DMS 273 (cell line): ENCODE measurements around the gene DHRS9.

Experiments
- DNase-seq: peaks from one replicate; lab custom pipeline; 2025; ENCODE audit not compliant: unreplicated experiment; lab: John Stamatoyannopoulos, UW

DHRS9 gene

DNA sequence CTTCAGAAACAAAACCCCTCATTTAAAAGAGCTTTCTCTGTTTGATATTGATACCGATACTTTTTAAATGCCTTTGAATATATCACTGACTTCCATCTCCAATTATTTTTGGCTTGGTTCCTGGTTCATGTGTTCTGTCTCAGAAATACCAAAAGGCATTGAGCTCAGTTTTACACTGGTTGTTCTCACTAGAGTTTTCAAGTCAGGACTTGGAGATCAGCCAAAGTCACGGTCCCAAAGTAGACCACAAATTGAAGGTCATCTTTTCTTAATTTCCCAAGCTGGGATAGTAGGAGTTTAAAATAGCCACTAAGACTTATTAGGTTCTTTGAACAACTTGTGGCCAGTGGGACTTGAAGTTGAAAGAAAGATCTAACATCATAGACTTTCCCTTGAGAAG is 24.2 kb downstream of the DHRS9 start:
- no peak for DNase-seq

DNA sequence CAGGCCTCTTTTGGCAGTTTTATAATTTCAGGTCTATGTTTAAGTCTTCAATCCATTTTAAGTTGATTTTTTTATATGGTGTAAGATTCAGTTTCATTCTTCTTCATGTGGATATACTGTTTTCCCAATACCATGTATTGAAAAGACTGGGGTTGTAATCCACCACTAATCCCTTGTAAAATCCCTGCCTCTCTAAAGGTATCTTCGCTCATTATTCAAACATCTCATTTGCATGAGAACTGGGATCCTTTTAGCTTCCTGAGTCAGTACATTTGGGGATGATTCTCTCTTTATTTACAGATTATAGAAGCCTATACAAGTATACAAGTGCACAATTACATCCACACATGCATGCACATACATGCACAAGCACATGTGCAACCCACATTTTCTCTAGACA is 25.3 kb downstream of the DHRS9 start:
- DNase-seq = no peak

DNA sequence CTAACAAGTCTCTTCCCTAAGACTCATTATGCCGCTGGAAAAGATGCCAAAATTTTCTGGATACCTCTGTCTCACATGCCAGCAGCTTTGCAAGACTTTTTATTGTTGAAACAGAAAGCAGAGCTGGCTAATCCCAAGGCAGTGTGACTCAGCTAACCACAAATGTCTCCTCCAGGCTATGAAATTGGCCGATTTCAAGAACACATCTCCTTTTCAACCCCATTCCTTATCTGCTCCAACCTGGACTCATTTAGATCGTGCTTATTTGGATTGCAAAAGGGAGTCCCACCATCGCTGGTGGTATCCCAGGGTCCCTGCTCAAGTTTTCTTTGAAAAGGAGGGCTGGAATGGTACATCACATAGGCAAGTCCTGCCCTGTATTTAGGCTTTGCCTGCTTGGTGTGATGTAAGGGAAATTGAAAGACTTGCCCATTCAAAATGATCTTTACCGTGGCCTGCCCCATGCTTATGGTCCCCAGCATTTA is 26.3 kb downstream of the DHRS9 start:
- peak; percentile 23 for DNase-seq

DNA sequence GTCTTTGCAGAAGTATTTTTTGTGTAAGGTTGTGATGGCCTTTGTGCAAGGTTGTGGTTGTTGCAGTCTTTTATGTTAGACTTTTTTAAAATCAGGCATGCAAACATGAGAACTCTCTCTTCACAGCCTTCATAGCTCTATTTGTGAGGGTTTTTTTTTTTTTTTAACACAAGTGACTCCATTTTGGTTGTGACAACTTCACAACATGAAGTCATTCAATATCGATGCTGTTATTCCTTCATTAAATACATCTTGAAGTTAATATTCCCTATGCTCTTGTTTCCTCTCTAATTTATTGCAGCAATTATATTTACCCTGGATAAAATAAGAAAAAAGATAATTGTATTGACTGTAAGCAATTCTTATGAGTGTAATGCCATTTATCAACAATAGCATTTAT is 35.5 kb downstream of the DHRS9 start:
- no peak for DNase-seq

DNA sequence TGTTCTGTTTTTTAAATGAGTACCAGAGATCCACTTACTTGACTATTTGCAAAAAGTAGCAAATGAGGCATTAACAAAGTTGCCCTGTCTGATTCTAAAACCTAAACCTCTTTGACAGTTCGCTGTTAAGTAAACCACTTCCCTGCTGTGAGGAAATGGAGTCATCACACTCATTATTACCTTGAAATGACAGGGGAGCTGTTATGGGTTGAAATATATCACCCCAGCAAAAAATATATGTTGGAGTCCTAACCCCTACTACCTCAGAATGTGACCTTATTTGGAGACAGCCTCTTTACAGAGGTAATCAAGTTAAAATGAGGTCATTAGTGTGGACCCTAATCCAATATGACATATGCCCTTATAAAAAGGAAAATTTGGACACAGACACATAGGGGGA is 36.1 kb downstream of the DHRS9 start:
- no peak for DNase-seq

DNA sequence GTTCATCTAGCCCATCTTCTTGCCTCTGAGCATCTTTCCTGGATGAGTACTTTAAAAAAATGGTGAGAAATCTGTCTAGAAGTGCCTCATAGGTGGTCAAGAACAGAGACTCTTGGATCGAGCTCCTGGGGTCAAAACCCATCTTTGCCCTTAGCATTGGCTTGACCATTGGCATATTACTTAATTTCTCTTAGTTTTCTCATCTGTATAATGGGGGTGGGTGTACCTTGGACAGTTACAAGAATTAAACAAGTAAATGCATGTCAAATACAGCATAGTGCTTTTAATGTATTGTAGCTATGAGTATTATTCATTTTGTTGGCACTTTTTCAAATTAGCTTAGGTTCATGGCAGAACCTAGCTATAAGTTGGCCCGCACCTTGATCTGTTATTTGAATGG is 36.8 kb downstream of the DHRS9 start:
- no peak for DNase-seq

DNA sequence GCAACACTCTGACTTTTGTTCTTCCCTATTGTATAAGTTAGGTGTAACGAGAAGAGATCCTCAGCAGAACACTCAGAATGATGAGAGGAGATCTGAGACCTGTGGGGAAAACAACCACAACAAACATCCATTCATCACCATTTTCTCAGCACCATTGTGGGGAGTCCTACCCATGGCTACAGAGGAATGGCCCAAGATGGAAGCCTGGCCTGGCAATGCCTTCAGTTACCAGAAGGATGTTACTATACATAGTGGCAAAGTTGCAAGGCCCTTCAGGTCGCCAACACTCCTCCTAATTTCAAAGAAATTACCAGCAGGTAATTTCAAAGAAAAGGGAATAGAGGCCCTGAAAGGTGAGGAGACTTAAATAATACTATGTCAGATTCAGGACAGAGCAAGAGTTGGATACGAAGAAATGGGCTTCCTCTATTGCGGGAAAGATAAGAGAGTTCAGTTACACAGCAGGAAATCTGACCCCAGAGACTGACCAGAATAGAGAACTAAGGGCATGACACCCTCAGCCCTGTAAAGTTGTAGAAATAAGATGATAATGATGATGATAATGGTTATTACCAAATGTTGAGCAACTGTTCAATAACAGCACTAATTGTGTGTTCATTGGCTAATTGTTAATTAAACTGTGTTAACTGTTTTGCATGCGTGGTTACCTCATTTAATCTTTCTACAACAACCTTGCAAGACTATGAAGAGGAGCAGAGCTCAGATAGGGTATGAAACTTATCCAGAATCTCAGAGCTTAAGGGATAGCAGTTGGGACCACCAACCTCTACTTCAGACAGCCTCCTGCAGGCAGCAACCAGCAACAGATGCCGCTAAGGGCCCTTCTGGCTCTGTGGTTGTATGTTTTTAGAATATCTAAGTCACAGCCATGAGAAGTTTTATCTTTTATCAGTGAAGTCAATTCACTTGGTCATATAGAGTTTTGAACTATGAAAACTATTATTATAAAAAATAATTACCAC is 37.5 kb downstream of the DHRS9 start:
- DNase-seq = no peak

DNA sequence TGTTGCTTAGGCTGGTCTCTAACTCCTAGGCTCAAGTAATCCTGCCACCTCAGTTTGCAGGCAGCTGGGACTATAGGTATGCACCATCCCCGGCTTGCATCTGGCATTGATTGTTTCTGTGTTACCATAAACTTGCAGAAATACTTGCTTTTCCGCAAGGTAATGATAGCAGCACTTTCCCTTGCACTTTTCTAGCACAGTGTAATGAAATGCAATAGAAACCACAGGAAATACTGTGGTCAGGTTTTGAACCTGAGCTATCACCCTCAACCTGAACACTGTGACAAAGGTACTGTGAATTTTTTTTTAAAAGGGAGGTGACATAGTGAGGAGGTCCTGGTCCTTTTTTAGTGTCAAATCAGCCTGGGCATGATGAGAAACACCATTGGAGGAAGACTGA is 38.3 kb downstream of the DHRS9 start:
- no peak for DNase-seq

DNA sequence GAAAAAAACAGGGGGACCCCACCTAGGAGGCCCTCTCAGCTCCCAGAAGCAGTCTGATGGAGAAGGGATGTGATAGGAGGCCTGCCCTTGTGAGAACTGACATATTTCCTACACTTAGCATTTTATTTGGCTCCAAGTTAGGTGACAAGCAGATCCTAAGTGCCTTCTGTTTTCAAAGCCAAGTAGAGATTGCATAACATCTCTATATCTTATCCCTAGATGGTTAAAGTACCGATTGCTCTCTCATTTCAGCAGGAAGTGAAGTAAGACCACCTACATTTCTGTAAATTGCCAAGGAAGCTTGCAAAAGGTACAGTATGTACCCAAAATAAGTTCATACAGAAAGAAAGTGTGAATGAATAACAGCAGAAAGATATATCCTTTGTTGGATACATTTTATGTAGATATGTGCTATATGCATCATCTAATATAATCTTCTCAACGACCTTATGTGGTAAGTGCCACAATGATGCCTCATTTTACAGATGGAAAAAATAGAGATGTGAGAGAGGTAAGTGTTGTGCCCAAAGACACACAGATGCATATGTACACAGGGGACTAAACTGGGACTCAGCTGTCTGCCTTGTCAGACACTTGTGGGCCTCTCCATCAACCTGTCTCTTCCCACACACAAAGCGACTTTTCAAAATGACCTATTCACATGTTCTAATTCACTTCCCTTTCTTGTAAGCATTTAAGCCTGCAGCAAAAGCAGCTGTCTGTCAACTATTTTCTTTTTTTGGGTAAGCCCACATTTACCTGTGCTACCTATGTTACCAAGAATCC is 38.9 kb downstream of the DHRS9 start:
- no peak for DNase-seq

DNA sequence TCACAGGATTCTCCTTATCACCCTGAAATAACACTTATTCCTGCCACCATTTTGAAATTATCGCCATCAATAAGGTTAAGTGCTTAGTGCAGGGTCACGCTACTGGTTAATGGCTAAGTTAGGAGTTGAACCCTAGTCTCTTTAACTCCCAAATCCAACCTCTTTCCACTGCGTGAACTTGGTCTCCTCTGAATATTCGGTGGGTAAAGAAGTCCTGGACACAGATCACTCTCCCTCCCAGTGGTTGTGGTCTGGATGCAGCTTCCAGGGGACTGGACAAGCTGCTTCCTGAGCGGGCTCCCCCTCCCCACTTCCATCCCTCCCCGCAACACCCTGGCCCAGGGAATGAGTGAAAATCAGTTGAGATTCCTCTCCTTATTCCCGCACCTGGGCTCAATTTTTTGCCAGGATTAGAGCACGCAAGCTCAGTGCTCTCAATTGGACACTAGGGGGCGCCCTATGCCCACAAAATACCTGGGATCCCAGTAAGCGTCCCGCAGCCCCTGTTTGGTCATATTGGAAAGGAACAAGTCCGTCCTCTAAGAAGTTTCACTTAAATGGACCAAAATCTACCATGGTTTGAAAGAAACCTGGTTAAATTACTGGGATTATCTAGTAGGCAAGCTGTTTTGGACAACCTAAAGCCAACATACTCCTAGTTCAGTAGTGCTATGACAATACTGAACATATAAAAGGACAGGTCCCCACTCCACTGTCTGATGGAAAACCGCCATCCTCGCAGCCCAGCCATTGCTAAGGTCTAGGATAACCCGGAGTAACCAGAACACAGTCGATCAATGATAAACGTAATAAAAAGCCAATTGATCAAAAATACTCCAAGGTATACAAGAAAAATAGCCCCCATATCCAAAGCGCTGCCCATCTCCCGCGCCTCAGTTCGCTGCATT is 40.4 kb downstream of the DHRS9 start:
- peak; percentile 87 for DNase-seq

DNA sequence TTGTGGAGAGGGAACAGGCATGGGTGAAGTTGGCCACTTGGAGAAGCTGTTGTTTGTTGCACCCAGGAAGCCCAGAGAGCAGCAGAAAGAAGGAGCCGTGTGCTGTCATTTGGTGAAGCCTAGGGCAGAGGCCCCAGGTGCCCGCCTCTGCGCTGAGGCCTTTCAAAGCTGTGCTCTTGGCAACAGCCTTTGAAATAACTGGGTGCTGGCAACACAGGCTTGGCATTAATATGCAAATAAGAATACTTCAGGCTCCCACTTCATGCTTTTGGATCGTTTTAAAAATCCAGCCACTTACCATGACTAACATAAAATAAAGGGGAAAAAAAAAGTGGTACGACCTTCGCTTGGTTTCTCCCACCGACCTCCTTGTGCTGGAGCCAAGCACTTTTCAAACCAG is 41.1 kb downstream of the DHRS9 start:
- no peak for DNase-seq

DNA sequence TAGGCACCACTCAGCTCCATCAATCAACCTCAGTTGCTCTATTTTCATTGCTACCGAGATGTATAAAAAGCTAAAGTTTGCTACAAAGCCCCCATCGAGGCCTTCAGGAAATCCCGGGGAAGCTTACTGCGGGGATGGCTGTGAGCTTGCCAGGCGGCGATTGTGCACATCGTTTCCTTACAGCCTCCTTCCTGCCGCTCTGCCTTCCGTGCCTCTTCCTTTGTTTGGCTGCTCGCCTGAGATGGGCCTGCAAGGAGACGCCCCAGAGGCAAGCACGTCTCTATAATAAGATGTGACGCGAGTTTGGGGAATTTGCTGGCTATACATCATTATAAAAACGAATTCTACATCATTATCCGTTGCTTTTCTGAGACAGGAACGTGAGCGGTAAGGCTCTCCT is 41.6 kb downstream of the DHRS9 start:
- DNase-seq = no peak

DNA sequence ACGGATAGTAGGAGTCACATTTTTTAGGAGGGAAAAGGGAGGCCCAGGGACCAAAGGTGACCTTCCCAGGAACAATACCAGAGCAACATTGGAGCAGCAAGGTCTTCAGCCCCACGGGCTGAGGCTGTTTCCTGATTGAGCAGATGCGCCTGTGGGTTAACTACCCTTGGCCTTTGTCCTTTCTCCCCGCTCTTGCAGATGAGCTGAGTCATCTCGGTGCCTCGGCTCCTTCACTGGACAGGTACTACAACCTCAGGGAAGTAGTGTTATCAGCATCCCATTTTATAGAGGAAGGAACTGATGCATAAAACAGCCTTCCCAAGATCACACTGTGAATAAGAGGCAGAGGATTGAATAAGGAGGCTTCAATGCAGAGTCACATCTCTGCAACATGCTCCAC is 43.5 kb downstream of the DHRS9 start:
- DNase-seq = no peak

DNA sequence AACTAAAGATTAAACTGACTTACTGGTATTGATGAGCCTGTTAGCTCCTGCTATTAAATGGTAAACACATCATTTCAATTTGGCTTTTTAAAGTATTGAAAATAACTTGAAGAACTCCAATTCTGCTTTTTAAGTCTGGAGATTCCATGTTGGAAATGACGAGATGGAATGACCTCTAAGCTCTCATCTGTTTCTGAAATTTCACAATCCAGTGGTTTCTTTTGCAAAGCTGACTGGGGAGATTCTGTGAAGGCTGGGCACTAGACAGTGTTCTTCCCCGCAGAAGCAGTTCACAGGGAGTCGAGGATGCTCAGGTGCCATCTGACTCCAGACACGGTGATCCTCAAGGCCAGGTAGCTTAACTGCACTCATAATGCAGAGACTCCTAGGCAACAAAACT is 44.7 kb downstream of the DHRS9 start:
- DNase-seq = no peak

DNA sequence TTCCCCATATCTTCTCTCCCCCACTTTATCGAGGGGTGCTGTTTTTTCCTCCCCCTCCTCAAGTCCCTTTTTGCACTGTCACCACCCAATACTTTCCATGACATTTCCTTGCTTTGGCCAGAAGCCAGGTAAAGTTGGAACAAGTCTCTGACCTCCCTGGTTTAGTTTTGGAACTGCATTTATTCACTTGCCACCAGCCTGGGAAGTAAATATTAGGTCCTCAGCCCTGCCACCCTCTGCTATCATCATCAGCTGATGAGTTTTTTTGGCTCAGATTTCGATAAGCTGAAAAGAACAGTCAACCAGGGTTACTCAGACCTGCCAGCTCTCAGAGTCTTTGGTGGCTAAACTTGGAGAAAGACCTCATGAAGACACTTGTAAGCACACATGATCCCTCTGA is 47.0 kb downstream of the DHRS9 start:
- DNase-seq = no peak

DNA sequence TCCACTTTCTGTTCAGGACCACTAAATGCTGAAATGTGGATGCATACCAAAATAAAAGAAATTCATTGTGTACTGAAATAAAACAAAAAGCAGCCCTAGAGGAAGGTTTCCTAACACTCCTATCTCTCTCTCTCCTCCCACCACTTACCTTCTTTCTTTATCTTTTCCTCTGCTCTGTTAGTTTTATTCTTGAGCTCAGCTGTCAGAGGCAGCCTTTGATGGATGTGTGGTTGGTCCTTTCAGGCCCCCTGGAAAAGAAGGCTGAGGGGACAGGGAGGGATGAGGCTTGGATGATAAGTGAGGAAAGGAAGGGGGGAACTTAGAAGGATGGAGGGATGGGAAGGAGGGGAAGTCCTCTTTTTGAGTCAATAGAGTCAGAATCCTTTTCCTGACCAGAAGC is 47.6 kb downstream of the DHRS9 start:
- no peak for DNase-seq

DNA sequence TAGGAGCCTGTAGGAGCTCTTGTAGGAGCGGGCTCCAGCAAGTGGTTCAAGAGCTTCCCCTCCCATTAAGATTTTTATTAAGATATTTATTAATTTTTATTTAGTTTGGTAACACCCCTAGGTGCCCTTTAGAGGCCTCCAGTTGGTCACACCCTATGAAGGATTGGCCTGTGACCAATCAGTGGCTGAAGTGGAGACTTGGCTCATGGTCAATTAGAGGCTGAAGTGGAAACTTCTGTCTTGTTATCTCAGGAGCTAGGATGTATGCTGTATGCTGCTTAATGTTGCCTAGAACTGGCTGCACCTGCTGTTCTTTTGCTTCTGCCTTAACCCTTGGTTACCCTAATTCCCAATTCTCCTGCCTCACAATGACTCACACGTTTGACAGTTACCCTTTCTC is 48.7 kb downstream of the DHRS9 start:
- no peak for DNase-seq

DNA sequence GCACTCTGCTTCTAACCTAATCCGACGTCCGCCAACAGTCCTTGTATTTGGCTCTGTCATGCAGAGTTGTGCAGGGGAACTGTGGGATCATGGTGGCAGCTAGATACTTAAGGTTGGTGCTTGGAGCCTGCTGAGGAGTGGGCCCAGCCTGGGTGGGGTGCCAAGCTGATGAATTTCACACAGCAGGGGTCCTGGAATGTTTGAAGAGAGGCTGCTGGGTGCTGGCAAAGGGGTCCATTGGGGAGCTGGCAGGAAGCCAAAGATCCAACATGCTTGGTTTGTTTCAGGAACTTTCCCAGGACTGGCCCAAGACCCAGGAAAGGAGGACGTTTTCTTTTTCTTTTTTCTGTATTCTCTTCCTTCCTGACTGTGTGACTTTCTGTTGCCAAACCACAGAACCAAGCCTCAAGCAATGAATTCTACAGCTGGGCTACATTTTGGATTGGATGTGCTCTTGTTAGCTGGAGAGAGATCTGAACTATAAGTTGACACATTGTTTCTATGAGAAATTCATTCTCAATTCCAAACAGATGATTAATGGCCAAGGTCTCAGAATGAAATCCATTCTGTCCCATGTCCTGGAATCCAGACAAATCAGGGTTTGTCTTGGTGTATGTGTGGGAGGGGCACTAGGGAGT is 49.9 kb downstream of the DHRS9 start:
- no peak for DNase-seq

DNA sequence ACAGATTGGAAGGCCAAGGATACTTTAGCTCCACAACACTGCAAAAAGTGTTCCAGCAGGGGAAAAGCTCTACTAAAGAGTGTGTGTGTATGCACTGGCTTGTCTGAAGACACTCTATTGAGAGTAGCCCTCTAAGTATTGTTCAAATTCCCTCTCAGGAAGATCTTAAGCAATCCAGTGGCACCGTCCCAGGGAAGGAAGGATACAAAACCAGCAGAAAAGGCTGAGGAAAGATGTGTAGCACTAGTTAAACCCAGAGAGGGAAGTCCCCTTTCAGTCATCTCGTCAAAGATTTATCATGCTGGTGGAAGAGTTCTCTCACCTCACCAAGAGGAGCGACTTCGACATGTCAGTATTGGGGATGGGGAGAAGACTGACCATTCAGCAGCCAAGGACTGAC is 50.5 kb downstream of the DHRS9 start:
- DNase-seq = no peak

DNA sequence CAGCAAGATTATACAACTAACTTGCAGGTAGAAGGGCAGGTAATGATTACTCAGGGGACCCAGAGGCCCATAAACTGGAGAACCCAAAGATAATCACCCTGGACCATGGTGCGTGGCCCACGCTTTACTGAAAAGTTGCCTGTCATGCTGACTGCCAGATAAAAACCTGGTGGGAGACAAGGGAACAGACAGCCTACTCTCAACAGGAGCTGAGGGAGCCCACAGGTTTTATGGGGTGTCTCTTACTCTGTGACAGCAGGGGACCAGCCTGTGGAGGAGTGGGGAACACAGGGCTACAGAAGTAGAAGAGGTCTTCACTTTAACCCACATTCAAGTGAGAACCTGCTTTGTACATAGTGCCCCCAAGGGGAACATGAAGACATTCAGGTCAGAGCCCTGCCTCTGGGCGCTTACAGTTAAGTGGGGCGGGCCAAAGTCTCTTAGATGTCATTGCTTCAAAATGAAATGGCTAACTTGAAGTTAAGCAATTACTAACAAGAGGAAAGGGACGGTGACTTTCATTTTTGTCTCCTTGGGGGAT is 60.4 kb downstream of the DHRS9 start:
- no peak for DNase-seq
